WERI-Rb-1 (cell line): ENCODE measurements around the gene NCL.
A peak's percentile ranks its signal among the peaks of the same experiment; 100 is the strongest.
"Not testable (repeated sequence)": the region's sequence is repeated elsewhere in the genome, so short reads cannot be mapped to it uniquely, and the experiment has no call there.

Experiments used
- DNase-seq: peaks from one replicate; pipeline ENCODE4 v3.0.0-alpha.2; 2020
- H3K27ac ChIP-seq: fragments of 250-450 bp; sonication (Bioruptor Pico); 2 replicates; pipeline ENCODE4 v1.5.1; 2020; ENCODE audit warnings: mild to moderate bottlenecking, moderate library complexity
- H3K27me3 ChIP-seq: fragments of 250-450 bp; sonication (Bioruptor Pico); 2 replicates; pipeline ENCODE4 v1.5.1; 2021; ENCODE audit warnings: mild to moderate bottlenecking, low read depth, moderate library complexity; ENCODE audit not compliant: insufficient read depth, severe bottlenecking
- H3K36me3 ChIP-seq: fragments of 250-450 bp; sonication (Bioruptor Pico); 2 replicates; pipeline ENCODE4 v1.5.1; 2020; ENCODE audit warnings: mild to moderate bottlenecking, moderate library complexity
- H3K4me3 ChIP-seq: 2 replicates; pipeline ENCODE4 v1.5.1; 2011; ENCODE audit warnings: low read depth, mild to moderate bottlenecking, control low read depth, low read length
- H3K9me3 ChIP-seq: fragments of 250-450 bp; sonication (Bioruptor Pico); 2 replicates; pipeline ENCODE4 v1.5.1; 2021; ENCODE audit warnings: mild to moderate bottlenecking, moderate library complexity; ENCODE audit not compliant: severe bottlenecking
- TF ChIP-seq, protein P1 (sequence below): IDR thresholded peaks from 2 replicates; pipeline ENCODE4 v1.5.1; 2011; ENCODE audit warnings: low read depth, mild to moderate bottlenecking, control low read depth, inconsistent platforms, low read length

NCL gene

DNA sequence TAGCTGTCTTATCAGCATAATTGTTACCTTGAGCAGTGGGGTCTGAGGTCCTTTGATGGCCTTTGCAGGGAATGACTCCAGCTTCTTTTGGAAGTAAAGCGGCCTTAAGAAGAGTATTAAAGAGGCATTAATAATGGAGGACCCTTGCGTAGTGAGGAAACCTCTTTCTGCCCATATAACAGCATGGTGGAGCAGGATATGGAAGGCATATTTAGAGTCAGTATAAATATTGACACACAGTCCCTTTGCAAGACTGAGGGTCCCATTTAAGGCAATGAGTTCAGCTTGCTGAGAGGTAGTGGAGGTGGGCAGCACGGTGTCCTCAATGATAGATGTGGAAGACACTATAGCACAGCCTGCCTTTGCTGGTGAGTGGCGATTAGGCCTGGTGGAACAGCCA is 32.7 kb downstream of the NCL start:
- H3K27me3 ChIP-seq, result no peaks in the 10 kb centered on the region
- H3K27ac ChIP-seq, result no peak overlapping the region
- peaks cover 12% of the 10 kb centered on the region for H3K9me3 ChIP-seq
- DNase-seq, result no peak
- no peak overlapping the region for H3K4me3 ChIP-seq
- TF ChIP-seq, protein P1, sequence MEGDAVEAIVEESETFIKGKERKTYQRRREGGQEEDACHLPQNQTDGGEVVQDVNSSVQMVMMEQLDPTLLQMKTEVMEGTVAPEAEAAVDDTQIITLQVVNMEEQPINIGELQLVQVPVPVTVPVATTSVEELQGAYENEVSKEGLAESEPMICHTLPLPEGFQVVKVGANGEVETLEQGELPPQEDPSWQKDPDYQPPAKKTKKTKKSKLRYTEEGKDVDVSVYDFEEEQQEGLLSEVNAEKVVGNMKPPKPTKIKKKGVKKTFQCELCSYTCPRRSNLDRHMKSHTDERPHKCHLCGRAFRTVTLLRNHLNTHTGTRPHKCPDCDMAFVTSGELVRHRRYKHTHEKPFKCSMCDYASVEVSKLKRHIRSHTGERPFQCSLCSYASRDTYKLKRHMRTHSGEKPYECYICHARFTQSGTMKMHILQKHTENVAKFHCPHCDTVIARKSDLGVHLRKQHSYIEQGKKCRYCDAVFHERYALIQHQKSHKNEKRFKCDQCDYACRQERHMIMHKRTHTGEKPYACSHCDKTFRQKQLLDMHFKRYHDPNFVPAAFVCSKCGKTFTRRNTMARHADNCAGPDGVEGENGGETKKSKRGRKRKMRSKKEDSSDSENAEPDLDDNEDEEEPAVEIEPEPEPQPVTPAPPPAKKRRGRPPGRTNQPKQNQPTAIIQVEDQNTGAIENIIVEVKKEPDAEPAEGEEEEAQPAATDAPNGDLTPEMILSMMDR, result no peak
- no peaks in the 10 kb centered on the region for H3K36me3 ChIP-seq

DNA sequence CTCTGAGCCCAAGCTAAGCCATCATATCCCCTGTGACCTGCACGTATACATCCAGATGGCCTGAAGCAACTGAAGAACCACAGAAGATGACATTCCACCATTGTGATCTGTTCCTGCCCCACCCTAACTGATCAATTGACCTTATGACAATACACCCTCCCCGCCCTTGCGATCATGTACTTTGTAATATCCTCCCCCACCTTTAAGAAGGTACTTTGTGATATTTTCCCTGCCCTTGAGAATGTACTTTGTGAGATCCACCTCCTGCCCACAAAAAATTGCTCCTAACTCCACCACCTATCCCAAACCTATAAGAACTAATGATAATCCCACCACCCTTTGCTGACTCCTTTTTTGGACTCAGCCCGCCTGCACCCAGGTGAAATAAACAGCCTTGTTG is 33.8 kb downstream of the NCL start:
- H3K27ac ChIP-seq, result peak overlapping the region; percentile 14; the same call in 1 of the 2 replicates
- H3K27me3 ChIP-seq, H3K36me3 ChIP-seq, H3K4me3 ChIP-seq, DNase-seq: not testable (repeated sequence)
- H3K9me3 ChIP-seq, result peaks cover 12% of the 10 kb centered on the region

DNA sequence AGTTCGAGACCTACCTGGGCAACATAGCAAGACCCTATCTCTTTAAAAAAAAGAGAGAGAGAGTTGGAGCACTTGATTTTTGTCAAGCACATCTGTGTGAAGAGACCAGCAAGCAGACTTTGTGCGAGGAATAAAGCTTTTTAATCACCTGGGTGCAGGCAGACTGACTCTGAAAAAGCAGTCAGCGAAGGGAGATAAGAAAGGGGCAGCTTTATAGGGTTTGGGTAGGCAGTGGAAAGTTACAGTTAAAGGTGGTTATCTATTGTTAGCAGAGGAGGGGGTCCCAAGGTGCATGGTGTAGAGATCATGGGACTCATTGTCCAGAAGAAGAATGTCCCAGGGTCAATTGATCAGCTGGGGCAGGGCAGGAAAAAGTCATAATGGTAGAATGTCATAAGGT is 34.4 kb downstream of the NCL start:
- Histone ChIP-seq H3K4me3 (no peak overlapping the region), H3K27me3 (no peaks in the 10 kb centered on the region), H3K9me3 (peaks cover 12% of the 10 kb centered on the region), H3K36me3 (no peaks in the 10 kb centered on the region), H3K27ac (peak overlapping the region; percentile 61)
- DNase-seq, result no peak
- TF ChIP-seq, protein P1, result no peak

DNA sequence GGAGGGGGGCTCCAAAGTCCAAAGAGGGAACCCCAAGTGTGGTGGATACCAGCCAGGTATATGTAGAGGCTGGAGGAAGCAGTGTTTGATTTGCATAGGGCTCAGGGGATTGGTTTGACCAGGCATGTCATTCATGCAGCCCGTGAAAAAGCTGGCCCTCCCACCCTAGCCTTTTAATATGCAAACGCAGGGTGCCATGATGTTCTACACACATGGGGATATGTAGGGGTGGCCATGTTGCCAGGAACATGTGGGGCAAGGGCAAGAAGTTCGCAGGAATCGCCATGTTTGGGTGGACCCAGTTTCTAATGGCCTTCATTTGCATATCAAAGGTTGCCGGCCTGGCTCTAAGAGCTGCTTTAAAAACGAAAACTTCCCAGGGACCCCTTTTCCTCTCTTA is 35.1 kb downstream of the NCL start:
- H3K36me3 ChIP-seq, result no peaks in the 10 kb centered on the region
- DNase-seq, result no peak
- no peak overlapping the region for H3K4me3 ChIP-seq
- H3K27ac ChIP-seq, result no peak overlapping the region
- H3K9me3 ChIP-seq, result peaks cover 12% of the 10 kb centered on the region
- H3K27me3 ChIP-seq, result no peaks in the 10 kb centered on the region
- TF ChIP-seq, protein P1, result no peak

DNA sequence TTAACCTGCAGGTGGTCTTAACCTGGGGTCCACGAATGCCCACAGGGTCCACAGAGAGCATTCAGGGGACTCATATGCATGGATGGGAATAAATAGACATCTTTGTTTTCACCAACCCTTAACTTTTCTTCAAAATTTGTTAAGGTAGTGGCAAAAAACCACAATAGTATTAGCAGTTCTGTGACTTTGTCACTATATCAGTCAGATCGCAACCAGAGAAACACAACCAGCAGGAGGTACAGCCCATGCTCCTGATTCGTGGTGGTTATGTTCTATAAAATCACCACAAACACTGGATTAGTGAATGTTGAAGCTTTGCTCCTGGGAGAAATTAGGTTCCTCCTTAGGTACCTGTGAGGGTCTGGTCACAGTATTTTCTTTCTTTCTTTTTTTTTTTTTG is 37.2 kb downstream of the NCL start:
- Histone ChIP-seq H3K27me3 (no peaks in the 10 kb centered on the region), H3K36me3 (no peaks in the 10 kb centered on the region), H3K4me3 (no peak overlapping the region), H3K9me3 (peaks cover 9% of the 10 kb centered on the region), H3K27ac (no peak overlapping the region)
- TF ChIP-seq, protein P1, result no peak
- DNase-seq, result no peak

DNA sequence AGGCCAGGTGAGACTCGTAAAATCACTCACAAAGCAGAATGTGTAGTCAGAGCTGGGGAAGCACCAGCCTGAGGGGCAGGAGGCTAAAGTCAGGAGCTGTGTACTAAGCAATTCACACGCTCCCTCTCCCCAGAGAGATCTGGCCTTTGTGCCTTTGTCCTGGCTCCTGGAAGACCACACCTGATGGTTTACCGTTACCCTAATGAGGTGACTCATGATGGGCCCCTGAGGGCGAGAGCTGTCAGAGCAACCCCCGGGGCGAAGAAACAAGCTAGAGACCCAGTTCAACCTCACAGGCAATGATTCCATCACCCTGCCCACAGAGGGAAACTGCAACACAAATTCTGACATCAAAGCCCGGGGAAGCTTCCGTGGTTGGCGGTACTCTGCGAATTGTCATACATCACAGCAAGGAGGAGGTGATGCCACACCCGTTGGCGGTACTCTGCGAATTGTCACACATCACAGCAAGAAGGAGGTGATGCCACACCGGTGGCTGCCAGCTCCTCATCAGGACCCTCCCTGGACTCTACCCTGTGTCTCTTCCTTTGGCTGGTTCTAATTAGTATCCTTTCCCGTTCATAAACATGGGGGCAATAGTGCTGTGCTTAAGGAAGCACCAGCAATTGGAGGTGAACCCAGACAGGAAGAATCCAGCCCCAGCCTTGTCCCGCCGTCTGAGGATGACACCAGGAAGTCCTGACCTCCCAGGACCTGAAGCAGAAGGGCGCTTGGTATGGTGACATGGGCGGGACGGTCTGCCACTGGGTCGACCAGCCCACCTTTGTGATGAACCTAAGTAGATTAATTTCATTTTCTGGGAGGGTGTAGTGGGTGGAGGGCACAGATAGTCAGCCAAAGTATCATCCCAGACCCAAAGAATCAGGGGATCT is 38.2 kb downstream of the NCL start:
- Histone ChIP-seq H3K36me3 (no peaks in the 10 kb centered on the region), H3K27me3 (no peaks in the 10 kb centered on the region), H3K4me3 (no peak overlapping the region), H3K27ac (no peak overlapping the region), H3K9me3 (peaks cover 3% of the 10 kb centered on the region)
- DNase-seq, result no peak
- TF ChIP-seq, protein P1, result no peak
